GM08714 (cell line): ENCODE results near the gene IMP3.

ENCODE experiments used
- H3K4me3 ChIP-seq: fragments of 200-500 bp; sonication (Bioruptor generic); 2 replicates; pipeline ENCODE4 v1.5.1; 2014; ENCODE audit warnings: mild to moderate bottlenecking, low read length, inconsistent platforms
- ZNF274 ChIP-seq: IDR thresholded peaks from 2 replicates; pipeline ENCODE4 v1.6.1; 2012; ENCODE audit warnings: mild to moderate bottlenecking, low read depth, low read length

The IMP3 gene

GRCh38 chr15:75591655-75592364, 48.2 kb downstream of the IMP3 start:
- no peak overlapping the region for H3K4me3 ChIP-seq
- TF ChIP-seq ZNF274 = no peak

- no peak for TF ChIP-seq ZNF274
- no peak overlapping the region for H3K4me3 ChIP-seq
Measured at GRCh38 chr15:75590239-75590638, 49.8 kb downstream of the IMP3 start.
